Ishikawa (cell line): ENCODE results near the gene SERBP1.

Experiments used
- TAF1 ChIP-seq: IDR thresholded peaks from 2 replicates; pipeline ENCODE4 v1.6.1; 2012; ENCODE audit warnings: low read depth, mild to moderate bottlenecking
- TEAD4 ChIP-seq: IDR thresholded peaks from 2 replicates; pipeline ENCODE4 v1.6.1; 2012

DNA sequence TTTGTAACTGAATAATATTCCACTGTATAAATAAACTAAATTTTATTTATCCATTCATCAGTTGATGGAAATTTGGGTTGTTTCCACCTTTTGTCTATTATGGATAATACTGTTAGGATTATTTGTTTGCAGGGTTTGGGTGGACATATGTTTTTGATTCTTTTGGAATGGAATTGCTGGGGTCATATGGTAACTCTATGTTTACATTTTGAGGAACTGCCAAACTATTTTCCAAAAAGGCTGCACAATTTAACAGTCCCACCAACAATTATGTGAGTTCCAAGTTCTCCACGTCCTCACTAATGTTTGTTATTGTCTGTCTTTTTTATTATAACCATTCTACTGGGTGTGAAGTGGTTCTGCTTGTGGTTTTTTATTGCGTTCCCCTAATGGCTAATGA lies 4.3 kb upstream of the SERBP1 start:
- no peak for TF ChIP-seq TEAD4
- TF ChIP-seq TAF1 = no peak
